H1 (cell line): ENCODE results near the gene SRRT. TPM values are rescaled to one million over a fixed set of nuclear protein-coding genes. Genes with fewer than 3 reads are reported as not detected.

ENCODE experiments used
- CTCF ChIA-PET: fragments of 300-600 bp; sonication (Branson Sonifier 250); formaldehyde crosslinking; loops from one replicate; lab custom pipeline; 2021; ENCODE audit not compliant: partially characterized antibody; lab: Charles Lee
- POLR2A ChIA-PET: fragments of 300-600 bp; sonication (Branson Sonifier 250); formaldehyde crosslinking; loops from one replicate; lab custom pipeline; 2021; ENCODE audit warnings: inconsistent platforms; ENCODE audit not compliant: partially characterized antibody; lab: Charles Lee
- DNase-seq, 2 experiments: peaks; one replicate each; pipeline versions ENCODE4 v3.0.0 to v3.0.0-alpha.2; 2010 to 2022; ENCODE audit warnings: low spot score in 2 of 2, low read depth in 1 of 2, mixed read lengths in 1 of 2
- FAIRE-seq: peaks from 2 replicates; lab custom pipeline; 2011; peaks lifted over from hg19 to GRCh38; lab: Jason Lieb, UNC
- H2AFZ ChIP-seq: 2 replicates; pipeline ENCODE4 v1.8.1; 2012; ENCODE audit warnings: low read length, inconsistent platforms
- H2AK5ac ChIP-seq: 2 replicates; pipeline ENCODE4 v1.6.1; 2013; ENCODE audit warnings: low read depth, low read length
- H2BK120ac ChIP-seq: replicated peaks from 2 replicates; pipeline ENCODE3; 2013; ENCODE audit warnings: low read depth, low read length, inconsistent platforms
- H2BK12ac ChIP-seq: 2 replicates; pipeline ENCODE4 v1.6.1; 2013; ENCODE audit warnings: low read depth, low read length
- H2BK15ac ChIP-seq: 2 replicates; pipeline ENCODE4 v1.6.1; 2013; ENCODE audit warnings: low read length
- H2BK20ac ChIP-seq: 2 replicates; pipeline ENCODE4 v1.6.1; 2013; ENCODE audit warnings: low read length
- H2BK5ac ChIP-seq: 2 replicates; pipeline ENCODE4 v1.6.1; 2013; ENCODE audit warnings: low read depth, low read length
- H3K14ac ChIP-seq: 2 replicates; pipeline ENCODE4 v1.6.1; 2013; ENCODE audit warnings: inconsistent platforms; ENCODE audit not compliant: insufficient read length
- H3K18ac ChIP-seq: 2 replicates; pipeline ENCODE4 v1.6.1; 2013; ENCODE audit warnings: low read length; ENCODE audit errors: extremely low read depth
- H3K23ac ChIP-seq: 2 replicates; pipeline ENCODE4 v1.6.1; 2013; ENCODE audit warnings: inconsistent platforms; ENCODE audit not compliant: insufficient read length
- H3K23me2 ChIP-seq: 2 replicates; pipeline ENCODE4 v1.6.1; 2013; ENCODE audit warnings: low read depth, low read length
- H3K27ac ChIP-seq: 2 replicates; pipeline ENCODE4 v1.6.1; 2011; ENCODE audit warnings: low read depth, low read length, inconsistent platforms
- H3K27me3 ChIP-seq, 4 experiments: replicated peaks in 1 of 4; 1 replicate in 1 of 4; 2 replicates in 3 of 4; pipeline versions ENCODE4 v1.6.1 to v1.8.1; 2011 to 2013; ENCODE audit warnings: low read length in 3 of 4, mild to moderate bottlenecking in 3 of 4, inconsistent platforms in 2 of 4, mixed read lengths in 2 of 4, moderate library complexity in 1 of 4; ENCODE audit not compliant: control insufficient read depth in 3 of 4, insufficient read depth in 3 of 4; ENCODE audit errors: extremely low read depth in 1 of 4
- H3K36me3 ChIP-seq, 4 experiments: 2 replicates each; pipeline versions ENCODE4 v1.6.1 to v1.8.1; 2011 to 2013; ENCODE audit warnings: mild to moderate bottlenecking in 4 of 4, low read length in 3 of 4, moderate library complexity in 2 of 4, control low read depth in 1 of 4, inconsistent platforms in 1 of 4; ENCODE audit not compliant: insufficient read depth in 4 of 4, control insufficient read depth in 2 of 4
- H3K4ac ChIP-seq: replicated peaks from 2 replicates; pipeline ENCODE3; 2013; ENCODE audit warnings: low read length, low read depth, mixed read lengths, inconsistent platforms; ENCODE audit not compliant: insufficient read length
- H3K4me1 ChIP-seq, 4 experiments: replicated peaks in 1 of 4; 1 replicate in 1 of 4; 2 replicates in 3 of 4; pipeline versions ENCODE4 v1.6.1 to v1.8.1; 2011 to 2013; ENCODE audit warnings: low read length in 3 of 4, inconsistent platforms in 2 of 4, mixed read lengths in 1 of 4; ENCODE audit not compliant: insufficient read depth in 4 of 4, control insufficient read depth in 3 of 4
- H3K4me2 ChIP-seq, 2 experiments: 2 replicates each; pipeline versions ENCODE4 v1.6.1 to v1.8.1; 2011 to 2013; ENCODE audit warnings: low read depth in 2 of 2, low read length in 2 of 2, control low read depth in 1 of 2, inconsistent platforms in 1 of 2, mild to moderate bottlenecking in 1 of 2; ENCODE audit not compliant: insufficient read depth in 1 of 2
- H3K4me3 ChIP-seq, 4 experiments: fragments of 200-600, 300-600 bp in 1 of 4; sonication (generic), shearing (Covaris generic), sonication (Bioruptor Twin) in 1 of 4; 2 replicates each; pipeline versions ENCODE4 v1.5.1 to v1.8.1; 2011 to 2016; ENCODE audit warnings: low read length in 4 of 4, low read depth in 3 of 4, control low read depth in 2 of 4, inconsistent platforms in 2 of 4, mild to moderate bottlenecking in 2 of 4, mixed read lengths in 1 of 4, moderate library complexity in 1 of 4; ENCODE audit not compliant: insufficient read depth in 2 of 4; ENCODE audit errors: extremely low read depth in 1 of 4
- H3K56ac ChIP-seq: replicated peaks from 2 replicates; pipeline ENCODE3; 2013; ENCODE audit warnings: low read depth, mild to moderate bottlenecking, mixed read lengths, low read length, inconsistent platforms; ENCODE audit not compliant: insufficient read length
- H3K79me1 ChIP-seq: 2 replicates; pipeline ENCODE4 v1.6.1; 2013; ENCODE audit warnings: low read depth, low read length, control low read depth
- H3K79me2 ChIP-seq, 2 experiments: 2 replicates each; pipeline versions ENCODE4 v1.6.1 to v1.8.1; 2012 to 2013; ENCODE audit warnings: low read length in 2 of 2, mild to moderate bottlenecking in 2 of 2, inconsistent platforms in 1 of 2; ENCODE audit not compliant: insufficient read depth in 2 of 2, control insufficient read depth in 1 of 2
- H3K9ac ChIP-seq, 4 experiments: replicated peaks in 1 of 4; 1 replicate in 1 of 4; 2 replicates in 3 of 4; pipeline versions ENCODE4 v1.6.1 to v1.8.1; 2011 to 2013; ENCODE audit warnings: low read depth in 3 of 4, low read length in 3 of 4, control low read depth in 2 of 4, mild to moderate bottlenecking in 2 of 4, moderate library complexity in 2 of 4, inconsistent platforms in 1 of 4; ENCODE audit errors: extremely low read depth in 1 of 4
- H3K9me3 ChIP-seq, 2 experiments: 2 replicates each; pipeline versions ENCODE4 v1.6.1 to v1.8.1; 2012 to 2013; ENCODE audit warnings: mild to moderate bottlenecking in 2 of 2, moderate library complexity in 2 of 2, control low read depth in 1 of 2, inconsistent platforms in 1 of 2, low read depth in 1 of 2, low read length in 1 of 2, mixed read lengths in 1 of 2; ENCODE audit not compliant: insufficient read depth in 2 of 2
- H4K20me1 ChIP-seq, 2 experiments: replicated peaks in 1 of 2; 2 replicates each; pipeline versions ENCODE3 to v1.8.1; 2011 to 2013; ENCODE audit warnings: inconsistent platforms in 2 of 2, low read length in 2 of 2, mild to moderate bottlenecking in 1 of 2; ENCODE audit not compliant: insufficient read depth in 2 of 2, control insufficient read depth in 1 of 2
- H4K5ac ChIP-seq: 2 replicates; pipeline ENCODE4 v1.6.1; 2013; ENCODE audit warnings: low read length, low read depth, mixed read lengths, inconsistent platforms; ENCODE audit not compliant: insufficient read length
- H4K8ac ChIP-seq: 2 replicates; pipeline ENCODE4 v1.8.0; 2013; ENCODE audit warnings: mild to moderate bottlenecking, moderate library complexity, low read length, inconsistent platforms; ENCODE audit not compliant: insufficient read depth; ENCODE audit errors: extremely low read depth
- H4K91ac ChIP-seq: replicated peaks from 2 replicates; pipeline ENCODE3; 2013; ENCODE audit warnings: low read length, mixed read lengths, inconsistent platforms; ENCODE audit not compliant: insufficient read length
- PHF8 ChIP-seq: fragments of 200-600 bp; sonication (generic); conservative IDR thresholded peaks from 2 replicates; pipeline ENCODE4 v1.7.1; 2012; ENCODE audit warnings: low read depth, mild to moderate bottlenecking, inconsistent platforms, low read length, moderate library complexity
- RAD21 ChIP-seq, 2 experiments: IDR thresholded peaks in 1 of 2; conservative IDR thresholded peaks in 1 of 2; 2 replicates each; pipeline ENCODE4 v1.6.1; 2011; ENCODE audit warnings: low read depth in 2 of 2, low read length in 2 of 2, improper control_type of control experiment in 1 of 2, inconsistent platforms in 1 of 2, mild to moderate bottlenecking in 1 of 2, moderate library complexity in 1 of 2
- SUZ12 ChIP-seq: fragments of 200-600 bp; sonication (generic); IDR thresholded peaks from 2 replicates; pipeline ENCODE4 v1.6.1; 2012; ENCODE audit warnings: mild to moderate bottlenecking, inconsistent platforms, low read length, moderate library complexity, mixed read lengths
- TAF7 ChIP-seq: optimal IDR thresholded peaks from 2 replicates; pipeline ENCODE3; 2011; ENCODE audit warnings: low read depth, mild to moderate bottlenecking, inconsistent platforms, low read length, moderate library complexity, borderline replicate concordance
- WGBS, 2 experiments: shearing (Covaris generic) in 1 of 2; methylation state at CpG; one replicate each; pipeline versions ENCODE4 v1.1.6 to v1.1.7; 2013 to 2015; ENCODE audit warnings: low lambda C conversion rate in 2 of 2, mixed read lengths in 2 of 2, inconsistent platforms in 1 of 2, low coverage in 1 of 2, missing lambda C conversion rate in 1 of 2; ENCODE audit not compliant: insufficient replicate concordance in 2 of 2, insufficient coverage in 1 of 2, insufficient read length in 1 of 2; ENCODE audit errors: extremely low coverage in 1 of 2, missing lambda C conversion rate in 1 of 2; 5-methylcytosine and 5-hydroxymethylcytosine counted together
- polyA plus RNA-seq, 7 experiments: library from polyadenylated mRNA; depleted of rRNA in 3 of 7; stranded (reverse) in 5 of 7; unstranded in 2 of 7; fragments of >200 nt in 5 of 7; fragments of 200-250 nt in 2 of 7; gene quantifications; 1 replicate in 5 of 7; 2 replicates in 1 of 7; 4 replicates in 1 of 7; pipeline versions ENCODE4 v1.2.1 to v1.2.3, GENCODE V29; 2011 to 2013; ENCODE audit warnings: missing spikeins in 2 of 7, mixed read lengths in 2 of 7
- total RNA-seq: library from RNA; stranded (reverse); fragmentation: NEBNext Ultra II Directional; extraction: Animal tissue kit (Norgen Biotek cat#: 25700); gene quantifications from 2 replicates; pipeline ENCODE4 v1.2.1, GENCODE V29; 2021
- TF ChIP-seq, protein P1 (sequence below): IDR thresholded peaks from 2 replicates; pipeline ENCODE4 v1.6.1; 2012; ENCODE audit warnings: inconsistent platforms
- TF ChIP-seq, protein P2 (sequence below), 3 experiments: IDR thresholded peaks; 1 replicate in 2 of 3; 2 replicates in 1 of 3; pipeline versions ENCODE4 v1.5.1 to v1.6.1; 2011; ENCODE audit warnings: low read length in 3 of 3, mild to moderate bottlenecking in 3 of 3, inconsistent platforms in 2 of 3, low read depth in 1 of 3, moderate library complexity in 1 of 3; ENCODE audit not compliant: insufficient read depth in 1 of 3; ENCODE audit errors: control extremely low read depth in 1 of 3

The SRRT gene
- total and polyA plus RNA-seq, 2 of the 8 experiments (the other 6 are each of a cell fraction or from before 2014, with no cell fraction given): 66.7 to 237 TPM

DNA sequence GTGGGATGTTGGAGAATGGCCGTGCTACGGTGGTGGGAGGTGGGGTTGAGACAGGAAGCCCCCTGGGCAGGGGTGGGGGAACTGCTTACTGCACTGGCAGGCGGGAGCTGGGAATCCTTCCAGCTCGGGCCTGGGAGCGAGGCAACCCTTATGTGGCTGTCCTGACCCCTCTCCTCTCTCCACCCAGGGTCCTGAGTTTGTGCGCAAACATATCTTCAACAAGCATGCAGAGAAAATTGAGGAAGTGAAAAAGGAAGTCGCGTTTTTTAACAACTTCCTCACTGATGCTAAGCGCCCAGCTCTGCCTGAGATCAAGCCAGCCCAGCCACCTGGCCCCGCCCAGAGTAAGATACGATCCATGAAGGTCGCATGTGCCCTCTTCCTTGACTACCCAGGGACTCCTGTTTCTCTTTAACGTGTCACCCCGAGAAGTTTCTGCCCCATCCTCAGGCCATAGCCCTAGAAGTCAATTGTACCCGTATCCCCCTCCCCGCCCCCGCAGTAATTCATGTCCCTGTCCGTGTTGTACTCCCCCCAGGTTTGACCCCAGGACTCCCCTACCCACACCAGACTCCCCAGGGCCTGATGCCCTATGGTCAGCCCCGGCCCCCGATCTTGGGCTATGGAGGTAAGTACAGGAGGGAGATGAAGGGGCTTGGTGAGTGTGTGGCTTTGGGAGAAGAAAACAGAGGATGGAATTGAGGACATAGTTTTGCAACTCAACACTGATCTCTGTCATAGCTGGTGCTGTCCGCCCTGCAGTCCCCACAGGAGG is 12.8 kb downstream of the SRRT start:
- peak overlapping the region in 1 of 4 experiments; percentile 91; a peak in 2 of 8 replicates for H3K4me3 ChIP-seq
- no peak overlapping the region for H3K27ac ChIP-seq
- no peak overlapping the region for H2BK20ac ChIP-seq
- H3K18ac ChIP-seq: no peak overlapping the region
- no peak overlapping the region for H3K4ac ChIP-seq
- H4K91ac ChIP-seq: no peak overlapping the region
- no peak overlapping the region for H3K56ac ChIP-seq
- peaks cover 15 to 20% of the 10 kb centered on the region in 2 experiments for H4K20me1 ChIP-seq
- no peak overlapping the region for H3K23ac ChIP-seq
- H3K23me2 ChIP-seq: peaks cover 20% of the 10 kb centered on the region; the same call in 1 of the 2 replicates
- H3K4me2 ChIP-seq: peak overlapping the region; percentile 86 to 91
- no peak overlapping the region for H2BK120ac ChIP-seq
- H2AFZ ChIP-seq: no peak overlapping the region
- H3K9me3 ChIP-seq: no peaks in the 10 kb centered on the region; a peak in 1 of 4 replicates
- DNase-seq (no peak), FAIRE-seq (no peak)
- no peak overlapping the region for H4K5ac ChIP-seq
- TF ChIP-seq PHF8 (no peak), SUZ12 (no peak), TAF7 (no peak), RAD21 (IDR thresholded peaks at IDR 0.05 in 1 of 2, conservative IDR thresholded peaks at IDR 0.05 in 1 of 2; ENCODE audit: low read depth in 2 of 2, low read length in 2 of 2) (no peak)
- TF ChIP-seq, protein P1, sequence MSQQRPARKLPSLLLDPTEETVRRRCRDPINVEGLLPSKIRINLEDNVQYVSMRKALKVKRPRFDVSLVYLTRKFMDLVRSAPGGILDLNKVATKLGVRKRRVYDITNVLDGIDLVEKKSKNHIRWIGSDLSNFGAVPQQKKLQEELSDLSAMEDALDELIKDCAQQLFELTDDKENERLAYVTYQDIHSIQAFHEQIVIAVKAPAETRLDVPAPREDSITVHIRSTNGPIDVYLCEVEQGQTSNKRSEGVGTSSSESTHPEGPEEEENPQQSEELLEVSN: no peak
- TF ChIP-seq, protein P2, sequence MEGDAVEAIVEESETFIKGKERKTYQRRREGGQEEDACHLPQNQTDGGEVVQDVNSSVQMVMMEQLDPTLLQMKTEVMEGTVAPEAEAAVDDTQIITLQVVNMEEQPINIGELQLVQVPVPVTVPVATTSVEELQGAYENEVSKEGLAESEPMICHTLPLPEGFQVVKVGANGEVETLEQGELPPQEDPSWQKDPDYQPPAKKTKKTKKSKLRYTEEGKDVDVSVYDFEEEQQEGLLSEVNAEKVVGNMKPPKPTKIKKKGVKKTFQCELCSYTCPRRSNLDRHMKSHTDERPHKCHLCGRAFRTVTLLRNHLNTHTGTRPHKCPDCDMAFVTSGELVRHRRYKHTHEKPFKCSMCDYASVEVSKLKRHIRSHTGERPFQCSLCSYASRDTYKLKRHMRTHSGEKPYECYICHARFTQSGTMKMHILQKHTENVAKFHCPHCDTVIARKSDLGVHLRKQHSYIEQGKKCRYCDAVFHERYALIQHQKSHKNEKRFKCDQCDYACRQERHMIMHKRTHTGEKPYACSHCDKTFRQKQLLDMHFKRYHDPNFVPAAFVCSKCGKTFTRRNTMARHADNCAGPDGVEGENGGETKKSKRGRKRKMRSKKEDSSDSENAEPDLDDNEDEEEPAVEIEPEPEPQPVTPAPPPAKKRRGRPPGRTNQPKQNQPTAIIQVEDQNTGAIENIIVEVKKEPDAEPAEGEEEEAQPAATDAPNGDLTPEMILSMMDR (IDR thresholded peaks at IDR 0.05; ENCODE audit: control extremely low read depth in 1 of 3, insufficient read depth in 1 of 3, low read depth in 1 of 3, low read length in 3 of 3): no peak
- ChIA-PET CTCF (interaction anchor here (0.5 to 3.4 kb wide), 9 partner anchors 10 to 305 kb away, joined by 3 to 14 read pairs (median 3); partner anchors contain the start of gene POP7), POLR2A (interaction anchor here (0.6 to 10.1 kb wide), 11 partner anchors 14 to 787 kb away, joined by 3 to 313 read pairs (median 3); partner anchors contain the start of genes SRRT and TRIP6)
- H3K4me1 ChIP-seq: peaks cover 0 to 18% (median 5%) of the 10 kb centered on the region in 4 experiments; a peak in 6 of 7 replicates
- peaks cover 14% of the 10 kb centered on the region for H3K79me1 ChIP-seq
- H3K9ac ChIP-seq: no peak overlapping the region
- no peak overlapping the region for H2AK5ac ChIP-seq
- no peak overlapping the region; the same call in 1 of the 2 replicates for H2BK5ac ChIP-seq
- peaks cover 40 to 62% (median 52%) of the 10 kb centered on the region in 4 experiments for H3K36me3 ChIP-seq
- H3K79me2 ChIP-seq: peaks cover 0 to 30% of the 10 kb centered on the region in 2 experiments; a peak in 2 of 4 replicates
- H2BK15ac ChIP-seq: no peak overlapping the region
- 85% methylated on average over 21 of the region's 21 CpGs; no CpG with 5 or more reads in 1 of the 2 experiments for WGBS, 2 experiments
- peak overlapping the region; percentile 3; the same call in 1 of the 2 replicates for H2BK12ac ChIP-seq
- no peak overlapping the region for H4K8ac ChIP-seq
- H3K14ac ChIP-seq: no peak overlapping the region
- H3K27me3 ChIP-seq: no peaks in the 10 kb centered on the region
